HG03095 (cell line): ENCODE data around the gene EIF2S2.
"Not testable (repeated sequence)": the region's sequence is repeated elsewhere in the genome, so short reads cannot be mapped to it uniquely, and the experiment has no call there.

Source experiments
- ATAC-seq: cut with Tn5 transposase; IDR thresholded peaks from one replicate; pipeline ENCODE4 v1.9.1; 2021; ENCODE audit warnings: moderate library complexity; ENCODE audit not compliant: unreplicated experiment

The EIF2S2 gene

GRCh38 chr20:34111702-34112599, at the start of gene EIF2S2:
Gene EIF2S2 (minus strand): TSS chr20:34112243. CDS start chr20:34112110, 133 bp downstream.
- ATAC-seq = peak; percentile 75

GRCh38 chr20:34157697-34158096, 45.7 kb upstream of the EIF2S2 start:
- ATAC-seq = not testable (repeated sequence)

GRCh38 chr20:34155836-34156235, 43.8 kb upstream of the EIF2S2 start:
- no peak for ATAC-seq

- ATAC-seq = not testable (repeated sequence)
Observed at GRCh38 chr20:34153169-34153568, 41.1 kb upstream of the EIF2S2 start.

- ATAC-seq = not testable (repeated sequence)
Observed at GRCh38 chr20:34152073-34152472, 40.0 kb upstream of the EIF2S2 start.

- no peak for ATAC-seq
Observed at GRCh38 chr20:34150306-34151000, 38.4 kb upstream of the EIF2S2 start.

GRCh38 chr20:34145280-34145819, 33.3 kb upstream of the EIF2S2 start:
- ATAC-seq = no peak

- no peak for ATAC-seq
Observed at GRCh38 chr20:34143951-34144350, 31.9 kb upstream of the EIF2S2 start.

GRCh38 chr20:34142121-34142520, 30.1 kb upstream of the EIF2S2 start:
- no peak for ATAC-seq

GRCh38 chr20:34141293-34141692, 29.2 kb upstream of the EIF2S2 start:
- ATAC-seq = no peak

GRCh38 chr20:34135525-34136275, 23.7 kb upstream of the EIF2S2 start:
- not testable (repeated sequence) for ATAC-seq

GRCh38 chr20:34133365-34133860, 21.4 kb upstream of the EIF2S2 start:
- not testable (repeated sequence) for ATAC-seq

- not testable (repeated sequence) for ATAC-seq
Observed at GRCh38 chr20:34132943-34133342, 20.9 kb upstream of the EIF2S2 start.

- not testable (repeated sequence) for ATAC-seq
Observed at GRCh38 chr20:34132491-34132890, 20.4 kb upstream of the EIF2S2 start.

GRCh38 chr20:34131491-34131890, 19.4 kb upstream of the EIF2S2 start:
- ATAC-seq = no peak

GRCh38 chr20:34129518-34130162, 17.6 kb upstream of the EIF2S2 start:
- ATAC-seq = no peak

- no peak for ATAC-seq
Observed at GRCh38 chr20:34127792-34128191, 15.7 kb upstream of the EIF2S2 start.

GRCh38 chr20:34124469-34125249, 12.6 kb upstream of the EIF2S2 start:
- peak; percentile 65 for ATAC-seq

GRCh38 chr20:34123309-34123708, 11.3 kb upstream of the EIF2S2 start:
- no peak for ATAC-seq
